Heart left ventricle (tissue), 13 donors: ENCODE data around the gene ZNF185.

Source experiments
- CTCF ChIP-seq, 12 donors: fragments of 200-600 bp; sonication (generic) in 4 of 12; IDR thresholded peaks; one replicate each; pipeline versions ENCODE4 v1.5.0 to v1.8.0; 2018 to 2022; ENCODE audit warnings: antibody characterized with exemption in 12 of 12, mild to moderate bottlenecking in 5 of 12
- POLR2A ChIP-seq, 2 donors: fragments of 450-650 bp; IDR thresholded peaks; one replicate each; pipeline ENCODE4 v1.6.1; 2017; ENCODE audit warnings: antibody characterized with exemption in 2 of 2, mild to moderate bottlenecking in 2 of 2, moderate library complexity in 2 of 2
- donor health status: ischemic (EF 13 %, LVEDD 7.1; RV severe dilation, severe dysfunction).
- donor health status: DM: no; HTN: yes; CAD: no.
- donor health status: DM: no; HTN: no; CAD: no.
- donor health status: ischemic (EF 25% LVEDD 6.9; RV normal size, moderate dysfunction).
- donor health status: ischemic (EF 25% LVEDD 5.7; RV mildly dilated, moderate dysfunction).
- donor health status: ischemic (EF 35%, LVEDD 5.7; RV mildly dilated, moderate dysfunction).
- donor health status: nonischemic (EF 11% LVEDD 7.7; RV severe dilation, severe dysfunction).
- donor health status: DM: yes; HTN: yes; CAD: no.
- donor health status: PGD.
- donor health status: ischemic (EF 29% LVEDD 5.4; RV normal size, mild dysfunction).
- donor health status: nonischemic (EF 23%, LVEDD 6.1; RV moderate dilation, normal function).

- TF ChIP-seq CTCF (IDR thresholded peaks at IDR 0.05): no peak
- TF ChIP-seq POLR2A (IDR thresholded peaks at IDR 0.05): no peak
Observed at GRCh38 chrX:152903589-152903988, 5.7 kb downstream of the ZNF185 start.
